ENCODE data around the gene XK. TPM values are rescaled to one million over a fixed set of nuclear protein-coding genes. Genes with fewer than 3 reads are reported as not detected.
A peak's percentile ranks its signal among the peaks of the same experiment; 100 is the strongest.

XK gene
- total and polyA plus RNA-seq, 9 of the 15 experiments (the other 6 are each of a cell fraction or from before 2014, with no cell fraction given): 4.0 to 21.6 (median 11.6) TPM

- Histone ChIP-seq H3K27me3 (ENCODE audit: control insufficient read depth in 2 of 2, insufficient read depth in 2 of 2, low read length in 2 of 2) (no peaks in the 10 kb centered on the region), H3K9ac (ENCODE audit: insufficient read depth in 1 of 2, low read depth in 2 of 2, low read length in 2 of 2) (no peak overlapping the region), H3K9me3 (replicated peaks; ENCODE audit: control insufficient read depth, insufficient read depth, low read depth, low read length) (no peaks in the 10 kb centered on the region), H3K9me1 (ENCODE audit: control insufficient read depth, insufficient read depth, low read length) (no peaks in the 10 kb centered on the region), H3K4me3 (no peak overlapping the region), H3K27ac (ENCODE audit: extremely low read depth, low read depth, low read length) (no peak overlapping the region), H3K4me1 (replicated peaks in 1 of 2; ENCODE audit: control insufficient read depth in 2 of 2, insufficient read depth in 2 of 2, low read length in 2 of 2) (peaks cover 5 to 12% of the 10 kb centered on the region in 2 experiments; a peak in 3 of 5 replicates), H3K79me2 (ENCODE audit: control insufficient read depth, insufficient read depth, low read length) (no peaks in the 10 kb centered on the region), H3K4me2 (ENCODE audit: insufficient read depth, low read length) (no peak overlapping the region), H2AFZ (ENCODE audit: low read depth, low read length) (no peak overlapping the region), H4K20me1 (replicated peaks; ENCODE audit: control insufficient read depth, insufficient read depth, low read length) (no peaks in the 10 kb centered on the region), H3K36me3 (ENCODE audit: control insufficient read depth, insufficient read depth, low read length) (no peaks in the 10 kb centered on the region)
- ChIA-PET POLR2A (no interaction called here), CTCF (ENCODE audit: low intra/inter-chr PET ratio) (no interaction called here)
- 0 out of 2 replicates have a peak, but pooled peaks have one; percentile 23 for TF ChIP-seq ZNF175 (CRISPR knock-in tag; IDR thresholded peaks at IDR 0.05; ENCODE audit: low read depth)
- TF ChIP-seq GTF3C2 (IDR thresholded peaks at IDR 0.05; ENCODE audit: borderline replicate concordance, extremely low read depth, insufficient read length): no peak
- peak; percentile 56; the same call in 1 of the 2 replicates for TF ChIP-seq CEBPG (CRISPR knock-in tag; IDR thresholded peaks at IDR 0.05)
- peak in 1 of 2 experiments; percentile 55; a peak in 2 of 4 replicates for TF ChIP-seq CEBPG (tag; conservative IDR thresholded peaks at IDR 0.05 in 1 of 2, IDR thresholded peaks at IDR 0.05 in 1 of 2)
- no peak for TF ChIP-seq HBP1 (CRISPR knock-in tag; IDR thresholded peaks at IDR 0.05)
- no peak for TF ChIP-seq ZNF778 (CRISPR knock-in tag; IDR thresholded peaks at IDR 0.05)
- TF ChIP-seq TRIM24 (IDR thresholded peaks at IDR 0.05): peak in 1 of 2 experiments; percentile 46; a peak in 1 of 4 replicates
- no peak for TF ChIP-seq ZNF696 (CRISPR knock-in tag; conservative IDR thresholded peaks at IDR 0.05)
- no peak for FAIRE-seq
- BruUV-seq (replicated peaks): no TSS peak
- DNase-seq (ENCODE audit: extremely low read depth in 1 of 4, low spot score in 3 of 4): no peak
- in situ Hi-C loops (cut with MboI) (no loop called here), intact Hi-C loops (cut with micrococcal nuclease) (no loop called here)
- ATAC-seq: no peak
Measured at GRCh38 chrX:37757082-37757481, 71.5 kb downstream of the XK start.

Data from K562 (cell line).